SK-N-SH treated with all-trans-retinoic acid at 6 μM for 48 hours (cell line): ENCODE measurements around the gene KNDC1.

ENCODE experiments used
- ATAC-seq: fragments of 200-7000 bp; cut with Tn5 transposase; 3 replicates; pipeline ENCODE4 v1.9.1; 2020; ENCODE audit warnings: mild to moderate bottlenecking, moderate library complexity
- ARNTL ChIP-seq: fragments of 450-650 bp; formaldehyde crosslinking; IDR thresholded peaks from 2 replicates; pipeline ENCODE4 v1.5.0; 2020; ENCODE audit warnings: low read depth, mild to moderate bottlenecking, moderate library complexity, borderline replicate concordance
- BACH2 ChIP-seq: fragments of 250-450 bp; sonication (Bioruptor Pico); IDR thresholded peaks from 2 replicates; pipeline ENCODE4 v1.9.0; 2021; ENCODE audit warnings: mild to moderate bottlenecking, borderline replicate concordance
- CREB5 ChIP-seq: fragments of 250-450 bp; sonication (Bioruptor Pico); IDR thresholded peaks from 2 replicates; pipeline ENCODE4 v1.5.1; 2020; ENCODE audit warnings: low read depth, mild to moderate bottlenecking, moderate library complexity
- CSDC2 ChIP-seq: fragments of 250-450 bp; sonication (Bioruptor Pico); IDR thresholded peaks from 2 replicates; pipeline ENCODE4 v1.5.0; 2020; ENCODE audit warnings: mild to moderate bottlenecking, moderate library complexity
- CSRNP3 ChIP-seq: fragments of 250-450 bp; sonication (Bioruptor Pico); IDR thresholded peaks from 2 replicates; pipeline ENCODE4 v1.5.1; 2021; ENCODE audit warnings: mild to moderate bottlenecking, moderate library complexity
- ESRRG ChIP-seq: fragments of 250-450 bp; sonication (Bioruptor Pico); IDR thresholded peaks from 2 replicates; pipeline ENCODE4 v1.6.1; 2021; ENCODE audit warnings: mild to moderate bottlenecking
- GLIS3 ChIP-seq: fragments of 250-450 bp; sonication (Bioruptor Pico); IDR thresholded peaks from 2 replicates; pipeline ENCODE4 v1.5.0; 2020; ENCODE audit warnings: mild to moderate bottlenecking, moderate library complexity
- ISL1 ChIP-seq: fragments of 250-450 bp; sonication (Bioruptor Pico); IDR thresholded peaks from 2 replicates; pipeline ENCODE4 v2.1.2; 2022; ENCODE audit warnings: mild to moderate bottlenecking, moderate library complexity
- OSR1 ChIP-seq: fragments of 250-450 bp; sonication (Bioruptor Pico); IDR thresholded peaks from 2 replicates; pipeline ENCODE4 v1.8.0; 2022; ENCODE audit warnings: moderate library complexity, mild to moderate bottlenecking, inconsistent platforms
- PATZ1 ChIP-seq: fragments of 250-450 bp; sonication (Bioruptor Pico); IDR thresholded peaks from 2 replicates; pipeline ENCODE4 v1.8.0; 2020; ENCODE audit warnings: mild to moderate bottlenecking, moderate library complexity, borderline replicate concordance
- POU6F1 ChIP-seq: fragments of 250-450 bp; sonication (Bioruptor Pico); IDR thresholded peaks from 2 replicates; pipeline ENCODE4 v1.8.0; 2021; ENCODE audit warnings: low read depth, mild to moderate bottlenecking, moderate library complexity, borderline replicate concordance
- PPARA ChIP-seq: fragments of 250-450 bp; sonication (Bioruptor Pico); IDR thresholded peaks from 2 replicates; pipeline ENCODE4 v1.5.0; 2020; ENCODE audit warnings: mild to moderate bottlenecking, borderline replicate concordance
- RARB ChIP-seq: fragments of 250-450 bp; sonication (Bioruptor Pico); IDR thresholded peaks from 2 replicates; pipeline ENCODE4 v1.8.0; 2021; ENCODE audit warnings: mild to moderate bottlenecking, moderate library complexity
- SNAI2 ChIP-seq: fragments of 250-450 bp; sonication (Bioruptor Pico); IDR thresholded peaks from 2 replicates; pipeline ENCODE4 v1.5.0; 2020; ENCODE audit warnings: mild to moderate bottlenecking, moderate library complexity
- TCF4 ChIP-seq: fragments of 250-450 bp; sonication (Bioruptor Pico); IDR thresholded peaks from 2 replicates; pipeline ENCODE4 v1.8.0; 2021; ENCODE audit warnings: mild to moderate bottlenecking, moderate library complexity, borderline replicate concordance
- TOX ChIP-seq: fragments of 250-450 bp; sonication (Bioruptor Pico); IDR thresholded peaks from 2 replicates; pipeline ENCODE4 v1.8.0; 2021; ENCODE audit warnings: mild to moderate bottlenecking, moderate library complexity, borderline replicate concordance
- ZC3H10 ChIP-seq: fragments of 250-450 bp; sonication (Bioruptor Pico); IDR thresholded peaks from 2 replicates; pipeline ENCODE4 v1.5.1; 2021; ENCODE audit warnings: mild to moderate bottlenecking, moderate library complexity
- ZFP3 ChIP-seq: fragments of 250-450 bp; sonication (Bioruptor Pico); IDR thresholded peaks from 2 replicates; pipeline ENCODE4 v1.5.0; 2020; ENCODE audit warnings: mild to moderate bottlenecking, moderate library complexity
- ZNF565 ChIP-seq: fragments of 450-650 bp; formaldehyde crosslinking; conservative IDR thresholded peaks from 2 replicates; pipeline ENCODE4 v1.5.0; 2020; ENCODE audit warnings: low read depth, mild to moderate bottlenecking, moderate library complexity
- ZNF70 ChIP-seq: fragments of 450-650 bp; formaldehyde crosslinking; IDR thresholded peaks from 2 replicates; pipeline ENCODE4 v1.5.0; 2020; ENCODE audit warnings: mild to moderate bottlenecking, moderate library complexity
- ZNF8 ChIP-seq: fragments of 450-650 bp; formaldehyde crosslinking; IDR thresholded peaks from 2 replicates; pipeline ENCODE4 v1.5.0; 2020; ENCODE audit warnings: mild to moderate bottlenecking, moderate library complexity

The KNDC1 gene

GRCh38 chr10:133130602-133131001, 29.4 kb upstream of the KNDC1 start:
- ATAC-seq = no peak
- TF ChIP-seq ARNTL (CRISPR knock-in tag) (no peak), ZNF70 (no peak)

- ATAC-seq = no peak
- TF ChIP-seq POU6F1 (no peak), OSR1 (CRISPR knock-in tag) (no peak), CREB5 (CRISPR knock-in tag) (no peak), ZNF70 (no peak), ZNF8 (CRISPR knock-in tag) (no peak), GLIS3 (no peak), ZC3H10 (CRISPR knock-in tag) (no peak), PPARA (no peak), ARNTL (CRISPR knock-in tag) (no peak), ZFP3 (CRISPR knock-in tag) (no peak), RARB (CRISPR knock-in tag) (no peak), CSDC2 (CRISPR knock-in tag) (no peak), ESRRG (CRISPR knock-in tag) (no peak), TCF4 (CRISPR knock-in tag) (no peak), TOX (CRISPR knock-in tag) (no peak), SNAI2 (no peak), BACH2 (CRISPR knock-in tag) (no peak), PATZ1 (CRISPR knock-in tag) (no peak), ISL1 (CRISPR knock-in tag) (no peak)
- TF ChIP-seq, all 23 proteins: peak for 0
These were observed 29.0 kb upstream of the KNDC1 start for GRCh38 chr10:133131053-133131452.

GRCh38 chr10:133131734-133132472, 28.1 kb upstream of the KNDC1 start:
- TF ChIP-seq ZFP3 (CRISPR knock-in tag) (no peak), ZC3H10 (CRISPR knock-in tag) (no peak), TOX (CRISPR knock-in tag) (no peak), ZNF565 (CRISPR knock-in tag) (no peak), ZNF8 (CRISPR knock-in tag) (no peak), CSDC2 (CRISPR knock-in tag) (no peak), CSRNP3 (CRISPR knock-in tag) (no peak), CREB5 (CRISPR knock-in tag) (no peak), ZNF70 (no peak), TCF4 (CRISPR knock-in tag) (no peak), BACH2 (CRISPR knock-in tag) (no peak), ARNTL (CRISPR knock-in tag) (no peak), ISL1 (CRISPR knock-in tag) (no peak), OSR1 (CRISPR knock-in tag) (no peak), POU6F1 (no peak)

More at GRCh38 chr10:133131734-133132472, 28.1 kb upstream of the KNDC1 start:
- ATAC-seq = no peak
